ENCODE results near the gene PTPN11.
"Not testable (repeated sequence)": the region's sequence is repeated elsewhere in the genome, so short reads cannot be mapped to it uniquely, and the experiment has no call there.

PTPN11 gene

GRCh38 chr12:112408621-112409020, 10.1 kb upstream of the PTPN11 start:
- TF ChIP-seq CTCF (IDR thresholded peaks at IDR 0.05; ENCODE audit: insufficient read depth, low read length, poor library complexity, severe bottlenecking), result no peak
- Histone ChIP-seq H3K36me3 (ENCODE audit: control insufficient read depth, insufficient read depth, low read length) (peaks cover 21% of the 10 kb centered on the region), H3K27me3 (replicated peaks; ENCODE audit: control insufficient read depth, insufficient read depth, low read length) (no peaks in the 10 kb centered on the region), H3K4me3 (replicated peaks; ENCODE audit: low read depth, low read length) (peak overlapping the region; percentile 65)
- DNase-seq (ENCODE audit: extremely low read depth, insufficient read length), result no peak

GRCh38 chr12:112409064-112409905, 9.5 kb upstream of the PTPN11 start, which contains the start of gene RPL6:
RPL6 (minus strand) TSS chr12:112409605; CDS start chr12:112408656, 949 bp downstream.
- no peak for TF ChIP-seq CTCF (IDR thresholded peaks at IDR 0.05; ENCODE audit: insufficient read depth, low read length, poor library complexity, severe bottlenecking)
- Histone ChIP-seq H3K27me3 (replicated peaks; ENCODE audit: control insufficient read depth, insufficient read depth, low read length) (no peaks in the 10 kb centered on the region), H3K4me3 (replicated peaks; ENCODE audit: low read depth, low read length) (peak within 1 kb of the TSS; percentile 65), H3K36me3 (ENCODE audit: control insufficient read depth, insufficient read depth, low read length) (peaks cover 19% of the 10 kb centered on the region)
- DNase-seq (ENCODE audit: extremely low read depth, insufficient read length), result peak; percentile 88

GRCh38 chr12:112409906-112410244, 8.9 kb upstream of the PTPN11 start:
- TF ChIP-seq CTCF (IDR thresholded peaks at IDR 0.05; ENCODE audit: insufficient read depth, low read length, poor library complexity, severe bottlenecking), result no peak
- H3K27me3 ChIP-seq (replicated peaks; ENCODE audit: control insufficient read depth, insufficient read depth, low read length), result no peaks in the 10 kb centered on the region
- peaks cover 14% of the 10 kb centered on the region for H3K36me3 ChIP-seq (ENCODE audit: control insufficient read depth, insufficient read depth, low read length)
- DNase-seq (ENCODE audit: extremely low read depth, insufficient read length), result no peak
- no peak overlapping the region for H3K4me3 ChIP-seq (replicated peaks; ENCODE audit: low read depth, low read length)

GRCh38 chr12:112413855-112414625, 4.7 kb upstream of the PTPN11 start:
- no peak for DNase-seq (ENCODE audit: extremely low read depth, insufficient read length)
- Histone ChIP-seq H3K4me3 (replicated peaks; ENCODE audit: low read depth, low read length) (no peak overlapping the region), H3K27me3 (replicated peaks; ENCODE audit: control insufficient read depth, insufficient read depth, low read length) (no peaks in the 10 kb centered on the region), H3K36me3 (ENCODE audit: control insufficient read depth, insufficient read depth, low read length) (no peaks in the 10 kb centered on the region)
- no peak for TF ChIP-seq CTCF (IDR thresholded peaks at IDR 0.05; ENCODE audit: insufficient read depth, low read length, poor library complexity, severe bottlenecking)

GRCh38 chr12:112415457-112415856, 3.3 kb upstream of the PTPN11 start:
- not testable (repeated sequence) for H3K4me3 ChIP-seq (replicated peaks; ENCODE audit: low read depth, low read length); H3K27me3 ChIP-seq (replicated peaks; ENCODE audit: control insufficient read depth, insufficient read depth, low read length); DNase-seq (ENCODE audit: extremely low read depth, insufficient read length); H3K36me3 ChIP-seq (ENCODE audit: control insufficient read depth, insufficient read depth, low read length)

- H3K27me3 ChIP-seq (replicated peaks; ENCODE audit: control insufficient read depth, insufficient read depth, low read length), result no peaks in the 10 kb centered on the region
- DNase-seq (ENCODE audit: extremely low read depth, insufficient read length), result peak; percentile 29
- no peaks in the 10 kb centered on the region for H3K36me3 ChIP-seq (ENCODE audit: control insufficient read depth, insufficient read depth, low read length)
- TF ChIP-seq CTCF (IDR thresholded peaks at IDR 0.05; ENCODE audit: insufficient read depth, low read length, poor library complexity, severe bottlenecking), result no peak
- peak overlapping the region; percentile 98 for H3K4me3 ChIP-seq (replicated peaks; ENCODE audit: low read depth, low read length)
These were observed 507 bp upstream of the PTPN11 start for GRCh38 chr12:112418273-112418607.
